DOHH2 (cell line): ENCODE results near the gene LPAR2.

Experiments used
- EZH2phosphoT487 ChIP-seq: fragments of 200-600 bp; sonication (generic); IDR thresholded peaks from 2 replicates; pipeline ENCODE4 v1.6.1; 2017; ENCODE audit warnings: borderline replicate concordance, mild to moderate bottlenecking, antibody characterized with exemption, low read length, moderate library complexity, mixed read lengths
- TF ChIP-seq, protein P1 (sequence below): fragments of 200-600 bp; sonication (generic); IDR thresholded peaks from one replicate; pipeline ENCODE4 v1.5.1; 2014; ENCODE audit warnings: antibody characterized with exemption, mild to moderate bottlenecking, low read depth, low read length; ENCODE audit not compliant: poor library complexity, severe bottlenecking

- TF ChIP-seq, protein P1, sequence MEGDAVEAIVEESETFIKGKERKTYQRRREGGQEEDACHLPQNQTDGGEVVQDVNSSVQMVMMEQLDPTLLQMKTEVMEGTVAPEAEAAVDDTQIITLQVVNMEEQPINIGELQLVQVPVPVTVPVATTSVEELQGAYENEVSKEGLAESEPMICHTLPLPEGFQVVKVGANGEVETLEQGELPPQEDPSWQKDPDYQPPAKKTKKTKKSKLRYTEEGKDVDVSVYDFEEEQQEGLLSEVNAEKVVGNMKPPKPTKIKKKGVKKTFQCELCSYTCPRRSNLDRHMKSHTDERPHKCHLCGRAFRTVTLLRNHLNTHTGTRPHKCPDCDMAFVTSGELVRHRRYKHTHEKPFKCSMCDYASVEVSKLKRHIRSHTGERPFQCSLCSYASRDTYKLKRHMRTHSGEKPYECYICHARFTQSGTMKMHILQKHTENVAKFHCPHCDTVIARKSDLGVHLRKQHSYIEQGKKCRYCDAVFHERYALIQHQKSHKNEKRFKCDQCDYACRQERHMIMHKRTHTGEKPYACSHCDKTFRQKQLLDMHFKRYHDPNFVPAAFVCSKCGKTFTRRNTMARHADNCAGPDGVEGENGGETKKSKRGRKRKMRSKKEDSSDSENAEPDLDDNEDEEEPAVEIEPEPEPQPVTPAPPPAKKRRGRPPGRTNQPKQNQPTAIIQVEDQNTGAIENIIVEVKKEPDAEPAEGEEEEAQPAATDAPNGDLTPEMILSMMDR: no peak
- no peak for TF ChIP-seq EZH2phosphoT487
Observed at GRCh38 chr19:19661675-19662251, 33.7 kb upstream of the LPAR2 start.
